Stomach (tissue), 4 donors: Measurements from ENCODE around the gene A2M.

ENCODE experiments used
- EP300 ChIP-seq: sonication (generic); formaldehyde crosslinking; IDR thresholded peaks from one replicate; pipeline ENCODE4 v1.6.1; 2017; ENCODE audit warnings: antibody characterized with exemption
- POLR2A ChIP-seq, 4 donors: fragments of 450-650 bp; IDR thresholded peaks; one replicate each; pipeline ENCODE4 v1.6.1; 2016; ENCODE audit warnings: antibody characterized with exemption in 4 of 4, control low read depth in 2 of 4, mild to moderate bottlenecking in 1 of 4, moderate library complexity in 1 of 4
- TF ChIP-seq, protein P1 (sequence below), 7 experiments: fragments of 450-650 bp in 4 of 7; fragments of 200-600 bp in 3 of 7; sonication (generic) in 3 of 7; IDR thresholded peaks; one replicate each; pipeline ENCODE4 v1.5.1; 2016 to 2019; ENCODE audit warnings: antibody characterized with exemption in 7 of 7, control low read depth in 2 of 7, mild to moderate bottlenecking in 1 of 7

- TF ChIP-seq EP300 (no peak), POLR2A (IDR thresholded peaks at IDR 0.05) (no peak)
- TF ChIP-seq, protein P1, sequence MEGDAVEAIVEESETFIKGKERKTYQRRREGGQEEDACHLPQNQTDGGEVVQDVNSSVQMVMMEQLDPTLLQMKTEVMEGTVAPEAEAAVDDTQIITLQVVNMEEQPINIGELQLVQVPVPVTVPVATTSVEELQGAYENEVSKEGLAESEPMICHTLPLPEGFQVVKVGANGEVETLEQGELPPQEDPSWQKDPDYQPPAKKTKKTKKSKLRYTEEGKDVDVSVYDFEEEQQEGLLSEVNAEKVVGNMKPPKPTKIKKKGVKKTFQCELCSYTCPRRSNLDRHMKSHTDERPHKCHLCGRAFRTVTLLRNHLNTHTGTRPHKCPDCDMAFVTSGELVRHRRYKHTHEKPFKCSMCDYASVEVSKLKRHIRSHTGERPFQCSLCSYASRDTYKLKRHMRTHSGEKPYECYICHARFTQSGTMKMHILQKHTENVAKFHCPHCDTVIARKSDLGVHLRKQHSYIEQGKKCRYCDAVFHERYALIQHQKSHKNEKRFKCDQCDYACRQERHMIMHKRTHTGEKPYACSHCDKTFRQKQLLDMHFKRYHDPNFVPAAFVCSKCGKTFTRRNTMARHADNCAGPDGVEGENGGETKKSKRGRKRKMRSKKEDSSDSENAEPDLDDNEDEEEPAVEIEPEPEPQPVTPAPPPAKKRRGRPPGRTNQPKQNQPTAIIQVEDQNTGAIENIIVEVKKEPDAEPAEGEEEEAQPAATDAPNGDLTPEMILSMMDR (IDR thresholded peaks at IDR 0.05) = no peak
Measured at GRCh38 chr12:9111525-9111924, 4.2 kb downstream of the A2M start.
